ENCODE data around the gene TAGLN2. TPM values are rescaled to one million over a fixed set of nuclear protein-coding genes. Genes with fewer than 3 reads are reported as not detected.

TAGLN2 gene
- total RNA-seq, 1 experiment from 2014 or later = 66.9 TPM

DNA sequence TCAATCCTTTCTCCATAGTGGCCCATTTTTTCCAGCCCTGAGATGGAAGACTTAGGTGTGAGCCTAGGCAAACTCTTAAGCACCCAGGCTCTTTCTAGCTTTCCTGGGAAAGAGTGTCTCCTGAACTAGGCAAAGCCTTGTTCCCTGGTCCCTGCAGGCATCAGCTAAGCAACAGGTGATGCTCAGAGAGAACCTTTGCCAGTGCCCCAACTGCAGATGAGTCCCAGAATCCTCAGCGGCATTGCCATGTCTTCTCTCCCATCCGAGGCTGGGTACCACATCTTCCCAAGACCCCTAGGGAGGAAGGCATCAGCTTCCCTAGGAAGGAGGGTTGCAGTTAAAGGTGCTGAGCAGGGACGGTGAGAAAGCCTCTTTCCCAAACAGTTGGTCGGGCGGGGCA is 54.6 kb downstream of the TAGLN2 start:
- CTCF ChIA-PET = interaction anchor here (1.3 to 3.4 kb wide), 3 partner anchors 22 to 72 kb away, joined by 3 to 14 read pairs (median 9); no protein-coding TSS in a partner anchor
- H3K4me1 Mint-ChIP-seq = peaks cover 4% of the 10 kb centered on the region
- no peak overlapping the region for H3K4me3 Mint-ChIP-seq
- POLR2A ChIA-PET = no interaction called here
- no peak for DNase-seq (ENCODE audit: low spot score)
- no peak overlapping the region for H3K27ac Mint-ChIP-seq
- TF ChIP-seq E2F5 (CRISPR knock-in tag; IDR thresholded peaks at IDR 0.05) (no peak), FOXK1 (CRISPR knock-in tag; IDR thresholded peaks at IDR 0.05) (no peak), ZNF219 (CRISPR knock-in tag; IDR thresholded peaks at IDR 0.05; ENCODE audit: borderline replicate concordance) (no peak), MXD4 (CRISPR knock-in tag; IDR thresholded peaks at IDR 0.05; ENCODE audit: borderline replicate concordance) (no peak), OVOL2 (CRISPR knock-in tag; IDR thresholded peaks at IDR 0.05; ENCODE audit: borderline replicate concordance) (no peak), ZNF281 (CRISPR knock-in tag; IDR thresholded peaks at IDR 0.05) (no peak), IRF2 (CRISPR knock-in tag; IDR thresholded peaks at IDR 0.05; ENCODE audit: borderline replicate concordance, low read depth) (no peak), SP1 (CRISPR knock-in tag; conservative IDR thresholded peaks at IDR 0.05) (no peak), ZBTB21 (CRISPR knock-in tag; IDR thresholded peaks at IDR 0.05; ENCODE audit: borderline replicate concordance) (no peak), ETV6 (CRISPR knock-in tag; IDR thresholded peaks at IDR 0.05) (no peak), CREM (CRISPR knock-in tag; IDR thresholded peaks at IDR 0.05) (no peak)
- TF ChIP-seq, protein P1, sequence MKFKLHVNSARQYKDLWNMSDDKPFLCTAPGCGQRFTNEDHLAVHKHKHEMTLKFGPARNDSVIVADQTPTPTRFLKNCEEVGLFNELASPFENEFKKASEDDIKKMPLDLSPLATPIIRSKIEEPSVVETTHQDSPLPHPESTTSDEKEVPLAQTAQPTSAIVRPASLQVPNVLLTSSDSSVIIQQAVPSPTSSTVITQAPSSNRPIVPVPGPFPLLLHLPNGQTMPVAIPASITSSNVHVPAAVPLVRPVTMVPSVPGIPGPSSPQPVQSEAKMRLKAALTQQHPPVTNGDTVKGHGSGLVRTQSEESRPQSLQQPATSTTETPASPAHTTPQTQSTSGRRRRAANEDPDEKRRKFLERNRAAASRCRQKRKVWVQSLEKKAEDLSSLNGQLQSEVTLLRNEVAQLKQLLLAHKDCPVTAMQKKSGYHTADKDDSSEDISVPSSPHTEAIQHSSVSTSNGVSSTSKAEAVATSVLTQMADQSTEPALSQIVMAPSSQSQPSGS (CRISPR knock-in tag; IDR thresholded peaks at IDR 0.05; ENCODE audit: borderline replicate concordance, low read depth) = no peak
- H3K27me3 Mint-ChIP-seq (ENCODE audit: low read depth) = peaks cover 2% of the 10 kb centered on the region; the same call in 1 of the 2 replicates
- ATAC-seq = no peak
- no peaks in the 10 kb centered on the region for H3K36me3 Mint-ChIP-seq
- no peaks in the 10 kb centered on the region for H3K9me3 Mint-ChIP-seq

DNA sequence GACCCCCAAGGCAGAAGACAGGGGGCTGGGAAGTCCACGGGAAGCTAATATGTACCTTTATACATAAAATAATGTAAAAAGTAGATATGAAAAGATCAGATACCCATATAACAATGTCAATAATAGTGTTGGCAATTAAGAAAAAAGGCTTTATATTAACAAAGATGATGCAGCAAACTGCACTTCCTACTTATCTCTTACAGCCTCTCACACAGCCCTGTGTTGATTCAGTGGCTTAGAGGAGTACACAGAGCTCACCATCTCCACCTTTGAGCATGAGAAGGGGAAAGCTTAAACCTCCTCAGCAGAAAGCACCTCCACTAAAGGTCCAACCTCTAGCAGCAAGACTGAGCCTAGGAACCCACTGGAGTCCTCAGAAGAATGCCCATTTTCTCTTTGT is 55.7 kb downstream of the TAGLN2 start:
- H3K4me3 Mint-ChIP-seq = no peak overlapping the region
- peaks cover 4% of the 10 kb centered on the region for H3K4me1 Mint-ChIP-seq
- no peaks in the 10 kb centered on the region for H3K36me3 Mint-ChIP-seq
- CTCF ChIA-PET = interaction anchor here (2.0 to 2.2 kb wide), 2 partner anchors 18 to 71 kb away, joined by 9 to 11 read pairs; no protein-coding TSS in a partner anchor
- no peak for DNase-seq (ENCODE audit: low spot score)
- POLR2A ChIA-PET = no interaction called here
- H3K9me3 Mint-ChIP-seq = no peaks in the 10 kb centered on the region
- no peaks in the 10 kb centered on the region; the same call in 1 of the 2 replicates for H3K27me3 Mint-ChIP-seq (ENCODE audit: low read depth)
- no peak for ATAC-seq
- H3K27ac Mint-ChIP-seq = no peak overlapping the region
- no peak for TF ChIP-seq GRHL2 (CRISPR knock-in tag; IDR thresholded peaks at IDR 0.05; ENCODE audit: insufficient replicate concordance, severe bottlenecking)
- TF ChIP-seq GABPB1 (CRISPR knock-in tag; IDR thresholded peaks at IDR 0.05) = no peak
- TF ChIP-seq MXD4 (CRISPR knock-in tag; IDR thresholded peaks at IDR 0.05; ENCODE audit: borderline replicate concordance) = no peak
- TF ChIP-seq SMAD3 (CRISPR knock-in tag; IDR thresholded peaks at IDR 0.05; ENCODE audit: borderline replicate concordance) = no peak
- TF ChIP-seq, protein P2, sequence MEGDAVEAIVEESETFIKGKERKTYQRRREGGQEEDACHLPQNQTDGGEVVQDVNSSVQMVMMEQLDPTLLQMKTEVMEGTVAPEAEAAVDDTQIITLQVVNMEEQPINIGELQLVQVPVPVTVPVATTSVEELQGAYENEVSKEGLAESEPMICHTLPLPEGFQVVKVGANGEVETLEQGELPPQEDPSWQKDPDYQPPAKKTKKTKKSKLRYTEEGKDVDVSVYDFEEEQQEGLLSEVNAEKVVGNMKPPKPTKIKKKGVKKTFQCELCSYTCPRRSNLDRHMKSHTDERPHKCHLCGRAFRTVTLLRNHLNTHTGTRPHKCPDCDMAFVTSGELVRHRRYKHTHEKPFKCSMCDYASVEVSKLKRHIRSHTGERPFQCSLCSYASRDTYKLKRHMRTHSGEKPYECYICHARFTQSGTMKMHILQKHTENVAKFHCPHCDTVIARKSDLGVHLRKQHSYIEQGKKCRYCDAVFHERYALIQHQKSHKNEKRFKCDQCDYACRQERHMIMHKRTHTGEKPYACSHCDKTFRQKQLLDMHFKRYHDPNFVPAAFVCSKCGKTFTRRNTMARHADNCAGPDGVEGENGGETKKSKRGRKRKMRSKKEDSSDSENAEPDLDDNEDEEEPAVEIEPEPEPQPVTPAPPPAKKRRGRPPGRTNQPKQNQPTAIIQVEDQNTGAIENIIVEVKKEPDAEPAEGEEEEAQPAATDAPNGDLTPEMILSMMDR (IDR thresholded peaks at IDR 0.05) = no peak
- TF ChIP-seq ZNF281 (CRISPR knock-in tag; IDR thresholded peaks at IDR 0.05) = no peak
- no peak for TF ChIP-seq EMX1 (CRISPR knock-in tag; IDR thresholded peaks at IDR 0.05)
- TF ChIP-seq, protein P3, sequence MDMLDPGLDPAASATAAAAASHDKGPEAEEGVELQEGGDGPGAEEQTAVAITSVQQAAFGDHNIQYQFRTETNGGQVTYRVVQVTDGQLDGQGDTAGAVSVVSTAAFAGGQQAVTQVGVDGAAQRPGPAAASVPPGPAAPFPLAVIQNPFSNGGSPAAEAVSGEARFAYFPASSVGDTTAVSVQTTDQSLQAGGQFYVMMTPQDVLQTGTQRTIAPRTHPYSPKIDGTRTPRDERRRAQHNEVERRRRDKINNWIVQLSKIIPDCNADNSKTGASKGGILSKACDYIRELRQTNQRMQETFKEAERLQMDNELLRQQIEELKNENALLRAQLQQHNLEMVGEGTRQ (CRISPR knock-in tag; IDR thresholded peaks at IDR 0.05) = no peak
- no peak for TF ChIP-seq ESRRA (CRISPR knock-in tag; IDR thresholded peaks at IDR 0.05; ENCODE audit: borderline replicate concordance)
- TF ChIP-seq NFATC4 (CRISPR knock-in tag; IDR thresholded peaks at IDR 0.05) = no peak
- TF ChIP-seq SMAD4 (CRISPR knock-in tag; IDR thresholded peaks at IDR 0.05) = no peak
- TF ChIP-seq, protein P4, sequence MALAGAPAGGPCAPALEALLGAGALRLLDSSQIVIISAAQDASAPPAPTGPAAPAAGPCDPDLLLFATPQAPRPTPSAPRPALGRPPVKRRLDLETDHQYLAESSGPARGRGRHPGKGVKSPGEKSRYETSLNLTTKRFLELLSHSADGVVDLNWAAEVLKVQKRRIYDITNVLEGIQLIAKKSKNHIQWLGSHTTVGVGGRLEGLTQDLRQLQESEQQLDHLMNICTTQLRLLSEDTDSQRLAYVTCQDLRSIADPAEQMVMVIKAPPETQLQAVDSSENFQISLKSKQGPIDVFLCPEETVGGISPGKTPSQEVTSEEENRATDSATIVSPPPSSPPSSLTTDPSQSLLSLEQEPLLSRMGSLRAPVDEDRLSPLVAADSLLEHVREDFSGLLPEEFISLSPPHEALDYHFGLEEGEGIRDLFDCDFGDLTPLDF (CRISPR knock-in tag; IDR thresholded peaks at IDR 0.05) = no peak
- TF ChIP-seq ATF3 (CRISPR knock-in tag; conservative IDR thresholded peaks at IDR 0.05) = no peak
